Measurements from ENCODE around the gene NOS1AP.

NOS1AP gene

GRCh38 chr1:162365284-162366020, 296.0 kb downstream of the NOS1AP start:
- no peak for TF ChIP-seq CTCF (IDR thresholded peaks at IDR 0.05)
- H3K27ac ChIP-seq: no peak overlapping the region
- DNase-seq (ENCODE audit: low spot score): no peak

GRCh38 chr1:162366149-162366548, 296.7 kb downstream of the NOS1AP start:
- TF ChIP-seq CTCF (IDR thresholded peaks at IDR 0.05): no peak

More at GRCh38 chr1:162365284-162366020, 296.0 kb downstream of the NOS1AP start:
- no peak overlapping the region for H3K4me3 ChIP-seq

GRCh38 chr1:162366671-162367070, 297.2 kb downstream of the NOS1AP start:
- no peak for DNase-seq (ENCODE audit: low spot score)
- Histone ChIP-seq H3K27ac (no peak overlapping the region), H3K4me3 (no peak overlapping the region)

More at GRCh38 chr1:162366149-162366548, 296.7 kb downstream of the NOS1AP start:
- Histone ChIP-seq H3K27ac (no peak overlapping the region), H3K4me3 (no peak overlapping the region)
- DNase-seq (ENCODE audit: low spot score): no peak

GRCh38 chr1:162367073-162367472, 297.6 kb downstream of the NOS1AP start:
- no peak for TF ChIP-seq CTCF (IDR thresholded peaks at IDR 0.05)
- no peak overlapping the region for H3K4me3 ChIP-seq
- H3K27ac ChIP-seq: no peak overlapping the region
- no peak for DNase-seq (ENCODE audit: low spot score)

More at GRCh38 chr1:162366671-162367070, 297.2 kb downstream of the NOS1AP start:
- no peak for TF ChIP-seq CTCF (IDR thresholded peaks at IDR 0.05)

GRCh38 chr1:162367772-162368171, 298.3 kb downstream of the NOS1AP start:
- no peak overlapping the region for H3K4me3 ChIP-seq
- no peak overlapping the region for H3K27ac ChIP-seq
- TF ChIP-seq CTCF (IDR thresholded peaks at IDR 0.05): no peak

GRCh38 chr1:162368451-162368850, 299.0 kb downstream of the NOS1AP start:
- TF ChIP-seq CTCF (IDR thresholded peaks at IDR 0.05): no peak
- Histone ChIP-seq H3K4me3 (no peak overlapping the region), H3K27ac (no peak overlapping the region)
- DNase-seq (ENCODE audit: low spot score): no peak

More at GRCh38 chr1:162367772-162368171, 298.3 kb downstream of the NOS1AP start:
- no peak for DNase-seq (ENCODE audit: low spot score)

- TF ChIP-seq CTCF (IDR thresholded peaks at IDR 0.05): no peak
- Histone ChIP-seq H3K27ac (no peak overlapping the region), H3K4me3 (no peak overlapping the region)
- DNase-seq (ENCODE audit: low spot score): no peak
These were observed 300.1 kb downstream of the NOS1AP start for GRCh38 chr1:162369571-162369970.

All from coronary artery (tissue), 2 donors.